SW 1271 (cell line): ENCODE results near the gene CRX.
A peak's percentile ranks its signal among the peaks of the same experiment; 100 is the strongest.
"Not testable (repeated sequence)": the region's sequence is repeated elsewhere in the genome, so short reads cannot be mapped to it uniquely, and the experiment has no call there.

Experiments
- DNase-seq, 2 experiments: peaks; one replicate each; lab custom pipeline; 2025; lab: John Stamatoyannopoulos, UW

Gene CRX

GRCh38 chr19:47821460-47822020 lies at the start of gene CRX:
TSS of gene CRX (plus strand) at chr19:47821937. CDS start at chr19:47834444, 12,507 bp downstream.
- DNase-seq = no peak

DNA sequence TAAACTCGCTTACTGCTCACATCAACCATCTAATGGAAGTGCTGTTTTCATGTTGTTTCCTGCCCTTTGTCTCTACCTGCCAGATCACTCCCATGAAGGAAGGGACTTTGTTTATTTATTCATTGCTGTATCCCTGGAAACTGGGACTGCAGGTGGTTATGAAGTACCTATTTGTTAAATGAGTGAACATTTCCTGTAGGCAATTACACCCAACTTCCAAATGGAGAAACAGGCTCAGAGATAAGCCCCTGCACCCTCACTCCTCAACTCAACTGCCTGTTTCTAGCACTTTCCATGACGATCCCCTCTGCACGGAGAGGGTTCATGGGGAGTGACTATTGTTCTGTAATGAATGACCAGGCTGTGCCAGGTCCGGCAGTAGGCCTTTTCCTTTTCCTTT lies 45.2 kb upstream of the CRX start:
- DNase-seq = peak in 1 of 2 experiments; percentile 7

DNA sequence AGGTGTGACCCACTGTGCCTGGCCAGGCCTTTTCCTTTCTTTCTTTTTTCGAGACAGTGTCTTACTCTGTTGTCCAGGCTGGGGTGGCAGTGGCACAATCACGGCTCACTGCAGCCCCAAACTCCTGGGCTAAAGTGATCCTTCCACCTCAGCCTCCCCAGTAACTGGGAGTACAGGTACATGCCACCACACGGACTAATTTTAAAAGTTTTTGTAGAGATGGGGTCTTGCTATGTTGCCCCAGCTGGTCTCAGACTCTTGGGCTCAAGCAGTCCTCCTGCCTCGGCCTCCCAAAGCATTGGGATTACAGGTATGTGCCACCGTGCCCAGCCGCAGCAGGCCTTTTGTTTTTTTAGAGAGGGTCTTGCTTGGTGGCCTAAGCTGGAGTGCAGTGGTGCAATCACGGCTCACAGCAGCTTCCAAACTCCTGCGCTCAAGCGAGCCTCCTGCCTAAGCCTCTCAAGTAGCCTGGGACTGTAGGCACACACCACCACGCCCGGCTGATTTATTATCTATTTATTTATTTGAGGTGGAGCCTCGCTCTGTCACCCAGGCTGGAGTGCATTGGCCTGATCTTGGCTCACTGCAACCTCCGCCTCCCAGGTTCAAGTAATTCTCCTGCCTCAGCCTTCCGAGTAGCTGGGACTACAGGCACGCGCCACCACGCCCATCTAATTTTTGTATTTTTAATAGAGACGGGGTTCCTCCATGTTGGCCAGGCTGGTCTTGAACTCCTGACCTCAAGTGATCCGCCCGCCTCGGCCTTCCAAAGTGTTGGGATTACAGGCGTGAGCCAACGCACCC lies 44.3 kb upstream of the CRX start:
- DNase-seq = not testable (repeated sequence)

- DNase-seq = peak; percentile 21 to 56
Observed at GRCh38 chr19:47778049-47778953, 43.4 kb upstream of the CRX start, which contains the start of gene SELENOW. TSS of gene SELENOW (plus strand) at chr19:47778703. CDS start at chr19:47778786, 83 bp downstream.

GRCh38 chr19:47778954-47779351 lies 42.8 kb upstream of the CRX start:
- no peak for DNase-seq

DNA sequence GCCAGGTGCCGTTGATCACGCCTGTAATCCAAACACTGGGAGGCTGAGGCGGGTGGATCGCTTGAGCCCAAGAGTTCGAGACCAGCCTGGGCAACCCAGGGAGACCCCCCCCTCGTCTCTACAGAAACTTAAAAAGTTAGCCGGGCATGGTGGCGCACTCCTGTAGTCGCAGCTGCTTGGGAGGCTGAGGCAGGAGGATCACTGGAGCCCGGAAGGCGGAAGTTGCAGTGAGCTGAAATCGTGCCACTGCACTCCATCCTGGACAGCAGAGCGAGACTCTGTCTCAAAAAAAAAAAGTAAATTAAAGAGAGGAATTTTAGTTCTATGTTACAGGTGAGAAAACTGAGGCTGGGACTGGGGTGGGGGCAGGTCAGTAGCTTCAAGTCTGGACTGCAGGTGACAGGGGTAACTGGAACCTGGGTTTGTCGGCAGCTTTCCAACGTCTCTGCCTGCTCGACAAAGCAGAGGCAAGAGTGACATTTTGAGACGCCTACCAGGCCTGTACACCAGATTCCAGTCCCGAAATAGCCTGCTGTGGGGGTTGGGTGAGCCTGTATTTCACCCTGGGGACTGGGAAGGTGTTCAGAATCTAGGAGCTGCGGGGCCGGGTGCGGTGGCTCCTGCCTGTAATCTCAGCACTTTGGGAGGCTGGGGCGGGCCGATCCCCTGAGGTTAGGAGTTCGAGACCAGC lies 42.1 kb upstream of the CRX start:
- DNase-seq = no peak

DNA sequence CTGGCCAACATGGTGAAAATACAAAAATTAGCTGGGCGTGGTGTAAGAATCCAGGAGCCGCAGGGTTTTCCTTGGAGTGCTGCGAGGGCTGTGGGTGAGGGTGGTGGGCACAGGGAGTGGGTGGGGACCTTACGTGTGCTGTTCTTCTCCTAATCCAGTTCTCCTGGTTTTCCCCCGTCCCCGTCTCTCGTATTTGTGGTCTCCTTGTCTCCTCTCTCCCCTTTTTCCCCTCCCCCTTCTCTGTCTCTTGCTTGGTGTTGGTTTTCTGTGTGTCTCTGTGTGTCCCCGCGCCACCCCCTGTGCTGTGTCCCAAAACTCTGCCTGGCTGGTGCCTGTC lies 41.6 kb upstream of the CRX start:
- DNase-seq = no peak

GRCh38 chr19:47781590-47782262 lies 40.0 kb upstream of the CRX start:
- DNase-seq = no peak

DNA sequence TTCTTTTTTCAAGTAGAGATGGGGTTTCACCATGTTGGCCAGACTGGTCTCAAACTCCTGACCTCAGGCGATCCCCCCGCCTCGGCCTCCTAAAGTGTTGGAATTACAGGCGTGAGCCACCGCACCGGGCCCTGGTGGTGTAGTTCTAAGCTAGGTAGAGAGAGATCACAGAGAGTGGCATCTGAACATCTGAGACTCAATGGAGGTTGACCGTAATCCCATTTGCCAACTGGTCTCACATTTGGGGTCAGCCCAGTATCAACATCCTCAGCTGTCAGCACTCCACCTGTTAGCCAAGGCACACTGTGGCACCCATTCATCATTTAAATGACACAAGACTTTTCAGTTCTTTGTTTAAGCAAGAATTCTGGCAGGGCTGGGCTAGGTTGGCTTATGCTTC lies 35.2 kb upstream of the CRX start:
- DNase-seq = no peak

- not testable (repeated sequence) for DNase-seq
Observed at GRCh38 chr19:47787307-47787706, 34.4 kb upstream of the CRX start.

DNA sequence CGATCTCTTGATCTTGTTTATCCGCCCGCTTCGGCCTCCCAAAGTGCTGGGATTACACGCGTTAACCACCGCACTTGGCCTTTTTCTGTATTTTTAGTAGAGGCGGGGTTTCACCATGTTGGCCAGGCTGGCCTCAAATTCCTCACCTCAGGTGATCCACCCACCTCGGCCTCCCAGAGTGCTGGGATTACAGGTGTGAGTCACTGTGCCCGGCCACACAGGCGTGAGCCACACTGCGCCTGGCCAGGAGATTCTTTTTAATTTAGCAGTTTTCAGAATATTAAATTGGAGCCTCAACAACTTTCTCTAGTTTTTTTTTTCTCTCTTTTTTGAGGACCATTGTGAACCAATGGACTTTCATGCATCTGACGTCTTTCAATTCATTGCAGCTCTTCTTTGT lies 31.9 kb upstream of the CRX start:
- DNase-seq = not testable (repeated sequence)

- peak in 1 of 2 experiments; percentile 54 for DNase-seq
Observed at GRCh38 chr19:47790398-47790814, 31.3 kb upstream of the CRX start.

DNA sequence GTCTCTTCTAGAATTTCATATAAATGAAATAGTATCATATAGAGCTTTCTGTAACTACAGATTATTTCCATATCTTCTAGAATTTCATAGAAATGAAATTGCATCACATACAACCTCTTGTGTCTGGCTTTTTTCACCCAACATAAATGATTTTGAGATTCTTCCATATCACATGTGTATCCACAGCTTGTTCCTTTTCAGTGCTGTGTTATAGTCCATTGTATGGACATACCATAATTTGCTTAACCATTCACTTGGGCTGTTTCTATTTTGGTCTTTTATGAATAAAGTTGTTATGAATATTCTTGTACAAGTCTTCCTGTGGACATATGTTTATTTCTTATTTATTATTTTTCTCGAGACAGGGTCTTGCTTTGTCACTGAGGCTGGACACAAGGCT lies 29.1 kb upstream of the CRX start:
- DNase-seq = no peak

DNA sequence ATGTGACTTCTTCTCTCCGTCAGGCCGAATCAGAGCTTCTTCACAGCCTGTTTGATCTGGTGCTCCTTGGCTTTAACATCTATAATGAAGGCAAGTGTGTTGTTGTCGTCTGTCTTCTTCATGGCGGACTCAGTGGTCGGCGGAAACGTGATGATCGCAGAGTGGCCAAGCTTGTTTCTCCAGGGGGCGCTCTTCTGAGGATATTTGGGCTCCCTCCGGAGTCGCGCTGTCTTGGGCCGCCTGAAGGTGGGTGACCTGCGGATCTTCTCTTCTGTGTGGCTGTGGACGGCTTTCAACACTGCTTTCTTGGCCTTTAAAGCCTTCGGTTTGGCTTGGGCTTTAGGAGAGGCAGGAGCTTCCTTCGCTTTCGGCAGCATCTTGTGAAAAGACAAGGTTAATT lies 27.2 kb upstream of the CRX start:
- no peak for DNase-seq

DNA sequence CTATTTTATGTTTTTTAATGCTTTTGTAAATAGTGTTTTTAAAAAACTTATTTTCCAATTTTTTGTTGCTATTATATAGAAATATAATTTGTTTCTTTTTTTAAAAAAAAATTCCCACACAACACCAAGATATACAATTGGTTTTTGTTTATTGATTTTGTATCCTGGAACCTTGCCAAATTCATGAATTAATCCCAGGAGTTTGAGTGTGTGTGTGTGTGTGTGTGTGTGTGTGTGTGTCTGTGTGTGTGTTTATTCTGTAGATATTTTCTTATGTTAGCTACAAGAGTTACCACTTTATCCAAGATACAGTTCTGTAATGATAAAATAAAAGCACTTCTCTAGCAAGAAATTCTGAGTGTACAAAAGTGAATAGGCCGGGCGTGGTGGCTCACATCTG lies 25.0 kb upstream of the CRX start:
- no peak for DNase-seq

GRCh38 chr19:47797996-47798903 lies 23.5 kb upstream of the CRX start:
- DNase-seq = no peak

DNA sequence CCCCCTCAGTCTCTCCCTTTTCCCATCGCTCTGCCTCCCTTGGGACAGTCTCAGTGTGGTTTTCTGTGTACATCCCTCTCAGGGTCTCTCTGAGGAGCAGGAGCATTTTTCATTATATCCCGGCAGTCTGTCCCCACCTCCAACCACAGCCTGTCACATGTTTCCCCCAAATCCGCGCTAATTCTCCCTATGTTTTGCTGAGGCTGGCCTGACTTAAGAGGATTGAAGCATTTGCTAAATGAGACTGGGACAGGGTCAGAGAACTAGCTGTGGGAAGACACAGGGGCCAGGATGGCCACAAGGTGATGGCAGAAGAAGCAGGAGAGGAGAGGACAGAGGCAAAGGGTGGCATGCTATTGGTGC lies 22.9 kb upstream of the CRX start:
- no peak for DNase-seq

DNA sequence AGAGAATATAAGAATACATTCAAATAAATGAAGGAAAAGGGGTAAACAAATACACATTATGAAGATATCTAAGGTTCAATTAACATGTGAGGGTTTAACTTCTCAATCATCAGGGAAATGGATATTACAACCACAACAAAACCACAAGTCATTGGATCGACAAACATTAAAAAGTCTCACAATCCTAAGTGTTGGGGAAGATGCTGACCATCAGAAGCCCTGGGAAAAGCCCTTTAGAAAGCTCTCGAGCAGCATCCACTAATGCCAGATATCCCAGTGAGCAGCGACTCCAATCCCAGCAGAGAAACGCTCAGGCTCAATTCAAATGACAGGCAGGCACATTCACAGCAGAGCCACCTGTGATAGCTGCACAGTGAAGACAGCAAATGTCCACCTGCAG lies 20.5 kb upstream of the CRX start:
- no peak for DNase-seq

DNA sequence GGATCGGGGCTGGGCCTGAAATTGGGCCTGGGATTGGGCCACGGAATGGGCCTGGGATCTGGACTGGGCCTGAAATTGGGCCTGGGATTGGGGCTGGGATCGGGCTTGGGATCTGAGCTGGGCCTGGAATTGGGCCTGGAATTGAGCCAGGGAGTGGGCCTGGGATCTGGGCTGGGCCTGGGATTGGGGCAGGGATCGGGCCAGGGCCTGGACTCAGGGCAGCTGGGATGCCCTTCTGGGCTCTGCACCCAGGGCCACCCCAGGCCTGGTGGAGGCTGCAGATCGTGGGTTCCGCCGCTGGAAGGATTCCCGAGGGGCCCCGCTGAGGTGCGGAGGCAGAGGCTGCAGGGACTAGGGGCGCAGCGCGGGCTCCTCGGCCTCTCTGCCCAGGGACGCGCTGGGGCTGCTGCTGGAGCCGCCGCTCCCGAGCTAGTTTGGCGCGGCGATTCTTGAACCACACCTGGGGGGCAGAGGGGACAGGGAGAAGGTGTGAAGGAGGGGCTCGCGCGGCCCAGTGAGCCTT lies 19.2 kb upstream of the CRX start:
- no peak for DNase-seq

DNA sequence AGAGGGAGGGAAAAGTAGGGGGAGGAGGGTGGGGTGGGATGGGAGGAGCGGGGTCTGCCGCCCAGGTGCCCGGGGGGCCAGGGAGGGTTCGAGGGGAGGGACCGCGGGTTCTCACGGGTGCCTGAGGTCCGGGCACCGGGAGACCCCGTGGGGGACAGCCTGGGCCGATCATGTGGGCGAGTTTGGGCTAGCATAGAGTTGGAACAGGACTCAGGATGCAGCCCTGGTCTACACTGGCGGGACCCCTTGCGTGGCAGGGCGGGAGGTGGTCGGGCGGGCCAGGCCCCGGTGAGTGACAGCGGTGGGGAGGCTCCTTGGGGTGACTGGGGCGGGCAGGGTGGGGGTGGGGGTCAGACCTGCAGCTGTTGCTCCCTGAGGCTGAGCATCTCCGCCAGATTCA lies 18.6 kb upstream of the CRX start:
- not testable (repeated sequence) for DNase-seq
